ENCODE data around the gene TNKS1BP1. TPM values are rescaled to one million over a fixed set of nuclear protein-coding genes. Genes with fewer than 3 reads are reported as not detected.

TNKS1BP1 gene
- total and polyA plus RNA-seq, 9 of the 15 experiments (the other 6 are each of a cell fraction or from before 2014, with no cell fraction given), result 1.1 to 47.2 (median 10.9) TPM

GRCh38 chr11:57330029-57330428, 5.3 kb upstream of the TNKS1BP1 start:
- no peak for TF ChIP-seq BRCA1 (IDR thresholded peaks at IDR 0.05)
- 0 out of 2 replicates have a peak, but pooled peaks have one; percentile 33 for TF ChIP-seq BRCA1 (CRISPR knock-in tag; IDR thresholded peaks at IDR 0.05)
- no peak for TF ChIP-seq MITF (IDR thresholded peaks at IDR 0.05)
- no peak for TF ChIP-seq ATF4 (CRISPR knock-in tag; IDR thresholded peaks at IDR 0.05)
- no peak for TF ChIP-seq TRIM25 (IDR thresholded peaks at IDR 0.05; ENCODE audit: borderline replicate concordance)
- Histone ChIP-seq H3K4me2 (ENCODE audit: insufficient read depth, low read length) (no peak overlapping the region), H3K27me3 (ENCODE audit: control insufficient read depth in 2 of 2, insufficient read depth in 2 of 2, low read length in 2 of 2) (no peaks in the 10 kb centered on the region), H3K4me1 (replicated peaks in 1 of 2; ENCODE audit: control insufficient read depth in 2 of 2, insufficient read depth in 2 of 2, low read length in 2 of 2) (peaks cover 21 to 25% of the 10 kb centered on the region in 2 experiments; a peak in 4 of 5 replicates), H3K79me2 (ENCODE audit: control insufficient read depth, insufficient read depth, low read length) (peaks cover 28% of the 10 kb centered on the region), H2AFZ (ENCODE audit: low read depth, low read length) (no peak overlapping the region), H3K4me3 (no peak overlapping the region), H3K27ac (ENCODE audit: extremely low read depth, low read depth, low read length) (no peak overlapping the region), H3K9ac (ENCODE audit: insufficient read depth in 1 of 2, low read depth in 2 of 2, low read length in 2 of 2) (0 out of 4 replicates have a peak overlapping the region, but pooled peaks of 1 of the 2 experiments have one; percentile 7), H3K36me3 (ENCODE audit: control insufficient read depth, insufficient read depth, low read length) (peaks cover 92% of the 10 kb centered on the region), H3K9me3 (replicated peaks; ENCODE audit: control insufficient read depth, insufficient read depth, low read depth, low read length) (no peaks in the 10 kb centered on the region), H4K20me1 (replicated peaks; ENCODE audit: control insufficient read depth, insufficient read depth, low read length) (no peaks in the 10 kb centered on the region; the same call in 1 of the 2 replicates), H3K9me1 (ENCODE audit: control insufficient read depth, insufficient read depth, low read length) (no peaks in the 10 kb centered on the region)
- ATAC-seq (no peak), FAIRE-seq (no peak), DNase-seq (ENCODE audit: extremely low read depth in 1 of 4, low spot score in 3 of 4) (no peak)
- WGBS (ENCODE audit: insufficient coverage, low coverage, missing lambda C conversion rate), result 97% methylated on average over 9 of the region's 9 CpGs
- BruUV-seq (replicated peaks), result no TSS peak
- POLR2A ChIA-PET, result interaction anchor here (0.6 to 1.3 kb wide), 3 partner anchors 10 to 500 kb away, joined by 3 to 4 read pairs (median 4); no protein-coding TSS in a partner anchor
- intact Hi-C loops (cut with micrococcal nuclease), result no loop called here
- CTCF ChIA-PET (ENCODE audit: low intra/inter-chr PET ratio), result no interaction called here
- in situ Hi-C loops (cut with MboI), result no loop called here

Measured in K562 (cell line).